Upper lobe of left lung (tissue), 6 donors: ENCODE results near the gene DLL1. TPM values are rescaled to one million over a fixed set of nuclear protein-coding genes. Genes with fewer than 3 reads are reported as not detected.

Source experiments
- ATAC-seq, 2 donors: fragments of 200-7000 bp; cut with Tn5 transposase; one replicate each; pipeline ENCODE4 v1.9.1; 2022; ENCODE audit warnings: mild to moderate bottlenecking in 2 of 2, moderate library complexity in 2 of 2; ENCODE audit not compliant: low FRiP score in 2 of 2
- DNase-seq, 2 donors: peaks; one replicate each; pipeline ENCODE4 v3.0.0-alpha.2; 2019 to 2020
- H3K27ac ChIP-seq, 4 donors: fragments of 200-600 bp; sonication (generic); one replicate each; pipeline ENCODE4 v1.5.1; 2016 to 2019
- H3K27me3 ChIP-seq, 4 donors: fragments of 200-600 bp; sonication (generic); one replicate each; pipeline ENCODE4 v1.5.1; 2017 to 2019
- H3K36me3 ChIP-seq, 4 donors: fragments of 200-600 bp; sonication (generic); one replicate each; pipeline ENCODE4 v1.5.1; 2016 to 2019
- H3K4me1 ChIP-seq, 4 donors: fragments of 200-600 bp; sonication (generic); one replicate each; pipeline ENCODE4 v1.5.1; 2018 to 2019
- H3K4me3 ChIP-seq, 4 donors: fragments of 200-600 bp; sonication (generic); one replicate each; pipeline ENCODE4 v1.5.1; 2017 to 2019; ENCODE audit warnings: mild to moderate bottlenecking in 2 of 4, moderate library complexity in 1 of 4
- H3K9me3 ChIP-seq, 4 donors: fragments of 200-600 bp; sonication (generic); one replicate each; pipeline ENCODE4 v1.5.1; 2018 to 2019
- EP300 ChIP-seq, 4 donors: sonication (generic); formaldehyde crosslinking; IDR thresholded peaks; one replicate each; pipeline ENCODE4 v1.5.1; 2017; ENCODE audit warnings: antibody characterized with exemption in 4 of 4, control low read depth in 2 of 4
- POLR2A ChIP-seq, 4 donors: fragments of 450-650 bp; IDR thresholded peaks; one replicate each; pipeline ENCODE4 v1.5.1; 2016 to 2017; ENCODE audit warnings: antibody characterized with exemption in 4 of 4, mild to moderate bottlenecking in 2 of 4
- POLR2AphosphoS5 ChIP-seq, 2 donors: sonication (generic); formaldehyde crosslinking; IDR thresholded peaks; one replicate each; pipeline ENCODE4 v1.5.1; 2017; ENCODE audit warnings: antibody characterized with exemption in 2 of 2
- WGBS, 2 donors: methylation state at CpG; one replicate each; pipeline ENCODE4 v1.1.5; 2017 to 2018; 5-methylcytosine and 5-hydroxymethylcytosine counted together
- total RNA-seq, 6 donors: library from RNA; depleted of rRNA in 4 of 6; stranded (reverse); fragments of >200 nt in 4 of 6; gene quantifications; one replicate each; pipeline versions ENCODE4 v1.1.0 to v1.2.1, GENCODE V29; 2016 to 2021
- TF ChIP-seq, protein P1 (sequence below), 6 experiments: fragments of 450-650 bp in 4 of 6; fragments of 200-600 bp in 2 of 6; sonication (generic) in 2 of 6; IDR thresholded peaks; one replicate each; pipeline ENCODE4 v1.5.1; 2016 to 2019; ENCODE audit warnings: antibody characterized with exemption in 6 of 6
- donor health status: DM: no; HTN: no; CAD: no; lungs with moderate emphysema.
- donor health status: DM: no; HTN: yes; CAD: no; lungs with severe emphysema.

DLL1 gene
- total RNA-seq, 6 donors from 2014 or later, result 3.8 to 20.1 (median 10.2) TPM

DNA sequence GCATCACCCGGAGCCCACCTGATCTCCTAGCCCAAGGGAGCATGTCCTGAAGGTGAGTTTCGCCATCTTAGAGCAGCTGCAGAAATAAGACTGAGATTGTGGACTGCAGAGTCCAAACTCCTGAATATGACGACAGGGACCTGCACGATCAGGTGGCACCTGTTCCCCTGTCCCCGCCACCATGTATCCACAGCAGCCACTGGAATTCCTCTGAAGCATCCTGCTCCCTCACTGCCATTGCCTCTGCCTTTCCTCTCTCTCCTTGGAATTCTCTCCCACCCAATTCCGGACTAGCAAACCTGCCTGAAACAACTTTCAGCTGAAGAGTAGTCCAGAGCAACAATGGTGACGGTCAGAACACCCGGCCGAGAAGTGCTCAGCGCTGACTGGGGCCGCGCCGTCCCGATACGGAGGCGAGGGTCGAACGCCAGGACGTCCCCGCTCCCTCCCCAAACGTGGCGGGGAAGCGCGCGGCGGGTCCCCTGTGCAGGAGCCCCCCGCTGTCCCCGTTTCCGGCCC is 15.0 kb upstream of the DLL1 start:
- Histone ChIP-seq H3K27ac (peak overlapping the region; percentile 92 to 98 (median 96)), H3K9me3 (no peaks in the 10 kb centered on the region), H3K4me3 (peak overlapping the region; percentile 73 to 98 (median 83)), H3K36me3 (no peaks in the 10 kb centered on the region), H3K4me1 (peaks cover 21 to 42% (median 28%) of the 10 kb centered on the region in 4 donors), H3K27me3 (no peaks in the 10 kb centered on the region)
- TF ChIP-seq, protein P1, sequence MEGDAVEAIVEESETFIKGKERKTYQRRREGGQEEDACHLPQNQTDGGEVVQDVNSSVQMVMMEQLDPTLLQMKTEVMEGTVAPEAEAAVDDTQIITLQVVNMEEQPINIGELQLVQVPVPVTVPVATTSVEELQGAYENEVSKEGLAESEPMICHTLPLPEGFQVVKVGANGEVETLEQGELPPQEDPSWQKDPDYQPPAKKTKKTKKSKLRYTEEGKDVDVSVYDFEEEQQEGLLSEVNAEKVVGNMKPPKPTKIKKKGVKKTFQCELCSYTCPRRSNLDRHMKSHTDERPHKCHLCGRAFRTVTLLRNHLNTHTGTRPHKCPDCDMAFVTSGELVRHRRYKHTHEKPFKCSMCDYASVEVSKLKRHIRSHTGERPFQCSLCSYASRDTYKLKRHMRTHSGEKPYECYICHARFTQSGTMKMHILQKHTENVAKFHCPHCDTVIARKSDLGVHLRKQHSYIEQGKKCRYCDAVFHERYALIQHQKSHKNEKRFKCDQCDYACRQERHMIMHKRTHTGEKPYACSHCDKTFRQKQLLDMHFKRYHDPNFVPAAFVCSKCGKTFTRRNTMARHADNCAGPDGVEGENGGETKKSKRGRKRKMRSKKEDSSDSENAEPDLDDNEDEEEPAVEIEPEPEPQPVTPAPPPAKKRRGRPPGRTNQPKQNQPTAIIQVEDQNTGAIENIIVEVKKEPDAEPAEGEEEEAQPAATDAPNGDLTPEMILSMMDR (IDR thresholded peaks at IDR 0.05), result no peak
- TF ChIP-seq EP300 (IDR thresholded peaks at IDR 0.05) (no peak), POLR2A (IDR thresholded peaks at IDR 0.05) (no peak), POLR2AphosphoS5 (IDR thresholded peaks at IDR 0.05) (no peak)
- WGBS, 2 donors, result 19 to 34% methylated on average over 10 to 21 of the region's 29 CpGs
- DNase-seq, result no peak
- peak in 1 of 2 donors; percentile 37 for ATAC-seq

DNA sequence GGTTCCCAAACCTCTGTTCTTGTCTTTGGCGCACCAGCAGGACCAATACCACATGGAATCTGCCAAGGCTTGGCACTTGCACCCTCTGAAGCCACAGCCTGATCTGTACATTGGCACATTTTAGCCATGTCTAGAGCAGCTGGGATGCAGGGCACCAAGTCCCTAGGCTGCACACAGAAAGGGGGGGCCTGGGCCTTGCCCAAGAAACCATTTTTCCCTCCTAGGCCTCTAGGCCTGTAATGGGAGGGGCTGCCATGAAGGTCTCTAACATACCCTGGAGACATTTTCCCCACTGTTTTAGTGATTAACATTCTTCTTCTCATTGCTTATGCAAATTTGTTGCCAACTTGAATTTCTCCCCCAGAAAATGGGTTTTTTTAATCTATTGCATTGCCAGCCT is 10.3 kb upstream of the DLL1 start:
- H3K27ac ChIP-seq, result no peak overlapping the region
- peaks cover 0 to 19% (median 10%) of the 10 kb centered on the region in 4 donors for H3K27me3 ChIP-seq
- TF ChIP-seq POLR2A (IDR thresholded peaks at IDR 0.05) (no peak), EP300 (IDR thresholded peaks at IDR 0.05) (no peak), POLR2AphosphoS5 (IDR thresholded peaks at IDR 0.05) (no peak)
- TF ChIP-seq, protein P1 (IDR thresholded peaks at IDR 0.05), result no peak
- no peaks in the 10 kb centered on the region for H3K9me3 ChIP-seq
- peaks cover 21 to 33% (median 23%) of the 10 kb centered on the region in 4 donors for H3K4me1 ChIP-seq
- no peaks in the 10 kb centered on the region for H3K36me3 ChIP-seq
- DNase-seq (no peak), ATAC-seq (no peak)
- no peak overlapping the region for H3K4me3 ChIP-seq
- WGBS, 2 donors, result 88 to 100% methylated on average over 1 of the region's 1 CpG

DNA sequence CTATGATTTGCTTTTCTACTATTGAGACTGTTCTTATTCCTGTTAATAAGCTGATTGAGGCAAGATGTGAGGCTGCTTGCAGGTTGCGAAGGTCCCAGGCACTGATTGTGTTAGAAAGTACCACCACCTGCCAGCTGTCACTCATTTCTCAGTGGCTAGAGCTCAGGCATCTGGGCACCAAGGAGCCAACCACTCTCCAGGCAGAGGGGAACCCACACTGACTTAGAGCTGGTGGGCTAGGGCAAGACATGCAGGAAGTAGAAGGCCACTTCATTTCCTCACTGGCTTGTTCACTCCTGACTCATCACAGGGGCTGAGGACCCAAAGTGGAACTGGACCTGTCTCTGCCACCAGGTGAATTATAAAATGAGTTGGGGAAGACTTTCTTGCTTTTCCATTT is 7.8 kb upstream of the DLL1 start:
- Histone ChIP-seq H3K9me3 (no peaks in the 10 kb centered on the region), H3K4me3 (no peak overlapping the region), H3K27me3 (peaks cover 0 to 35% (median 23%) of the 10 kb centered on the region in 4 donors), H3K27ac (no peak overlapping the region), H3K4me1 (peaks cover 28 to 39% (median 31%) of the 10 kb centered on the region in 4 donors), H3K36me3 (no peaks in the 10 kb centered on the region)
- ATAC-seq (no peak), DNase-seq (no peak)
- WGBS, 2 donors, result 89 to 95% methylated on average over 1 of the region's 1 CpG
- TF ChIP-seq POLR2A (IDR thresholded peaks at IDR 0.05) (no peak), POLR2AphosphoS5 (IDR thresholded peaks at IDR 0.05) (no peak), EP300 (IDR thresholded peaks at IDR 0.05) (no peak)
- TF ChIP-seq, protein P1 (IDR thresholded peaks at IDR 0.05), result no peak

DNA sequence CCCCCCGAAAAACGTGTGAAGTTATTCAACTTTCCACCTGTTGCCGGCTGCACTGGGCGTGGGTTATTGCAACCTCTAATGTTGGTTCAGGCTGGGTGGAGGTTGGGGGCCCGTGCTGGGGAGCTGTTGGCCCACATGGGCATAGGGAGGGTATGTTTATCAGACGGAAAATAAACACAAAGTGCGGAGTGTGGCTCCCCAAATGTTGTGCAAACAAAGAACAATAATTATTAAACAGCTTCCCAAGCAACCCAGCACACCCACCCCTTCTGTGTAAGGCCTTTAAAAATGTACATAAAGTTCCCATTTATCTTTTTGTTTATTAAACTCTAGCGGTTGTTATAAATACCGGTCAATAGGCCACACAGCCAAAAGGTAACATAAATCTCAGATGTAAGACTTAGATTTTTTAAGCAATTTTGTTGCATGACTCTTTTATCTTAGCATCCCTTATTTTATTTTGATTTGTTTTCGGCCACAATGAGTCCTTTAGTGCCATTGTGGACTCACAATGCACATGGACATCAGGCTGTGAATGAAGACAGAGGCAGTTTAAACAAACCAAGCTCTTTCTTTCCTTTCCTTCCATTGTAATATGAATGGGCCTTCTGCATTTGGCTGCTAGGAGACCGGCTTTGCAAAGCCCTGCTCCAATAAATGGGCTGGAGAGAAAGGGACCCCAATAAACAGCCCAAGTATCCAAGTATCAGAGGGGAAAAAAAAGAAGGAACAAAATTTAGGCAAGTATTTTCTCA is 6.9 kb upstream of the DLL1 start:
- Histone ChIP-seq H3K27ac (no peak overlapping the region), H3K9me3 (no peaks in the 10 kb centered on the region), H3K4me1 (peaks cover 32 to 48% (median 35%) of the 10 kb centered on the region in 4 donors), H3K4me3 (no peak overlapping the region), H3K27me3 (peaks cover 0 to 35% (median 23%) of the 10 kb centered on the region in 4 donors), H3K36me3 (no peaks in the 10 kb centered on the region)
- DNase-seq (no peak), ATAC-seq (no peak)
- WGBS, 2 donors, result 36 to 41% methylated on average over 11 of the region's 11 CpGs
- TF ChIP-seq POLR2A (IDR thresholded peaks at IDR 0.05), result no peak
- TF ChIP-seq POLR2AphosphoS5 (IDR thresholded peaks at IDR 0.05), result peak in 1 of 2 donors; percentile 40

DNA sequence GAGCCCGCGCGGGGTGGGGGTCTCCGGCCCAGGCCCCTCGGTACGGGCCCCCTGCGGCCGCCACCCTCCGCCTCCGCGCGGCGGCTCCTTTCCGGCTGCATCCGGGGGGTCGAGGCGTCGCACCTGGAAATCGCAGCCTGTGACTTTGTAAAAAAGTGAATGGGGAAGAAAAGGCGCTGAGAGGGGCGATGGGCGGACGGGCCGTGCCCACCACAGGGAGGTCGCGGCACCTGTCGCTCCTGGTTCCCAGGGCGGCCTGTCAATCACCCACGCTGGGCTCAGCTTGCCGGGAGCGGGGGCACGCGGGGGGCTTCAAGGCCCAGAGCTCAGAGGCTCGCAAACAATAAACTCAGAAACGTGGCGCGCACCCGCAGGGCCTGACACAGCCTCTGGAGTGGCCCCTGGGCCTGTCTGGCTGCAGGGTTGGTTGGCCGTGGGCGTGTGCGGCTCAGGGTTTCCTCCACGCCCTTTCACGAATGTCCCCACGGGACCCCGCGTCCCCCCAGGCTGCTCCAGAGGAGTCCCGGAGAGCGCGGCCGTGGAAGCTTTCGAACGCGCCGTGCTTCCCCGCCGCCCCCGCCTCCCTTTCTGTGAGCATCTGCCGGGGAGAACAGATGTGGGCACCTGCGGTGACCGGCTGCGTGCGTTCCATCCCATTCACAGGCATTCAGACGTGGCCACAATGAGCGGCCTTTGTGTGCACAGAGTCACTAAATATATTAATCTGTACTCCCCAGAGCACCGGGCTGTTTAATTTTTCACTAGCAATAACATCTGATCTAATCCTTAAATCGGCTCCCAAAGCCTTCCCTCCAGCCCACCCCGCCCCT is 6.1 kb upstream of the DLL1 start:
- DNase-seq, result peak in 1 of 2 donors; percentile 77
- peaks cover 39 to 56% (median 43%) of the 10 kb centered on the region in 4 donors for H3K4me1 ChIP-seq

More for the DNA sequence above, 6.1 kb upstream of the DLL1 start:
- WGBS, 2 donors, result 12 to 15% methylated on average over 30 to 55 of the region's 67 CpGs
- TF ChIP-seq POLR2AphosphoS5 (IDR thresholded peaks at IDR 0.05) (no peak), EP300 (IDR thresholded peaks at IDR 0.05) (no peak), POLR2A (IDR thresholded peaks at IDR 0.05) (no peak)
- TF ChIP-seq, protein P1 (IDR thresholded peaks at IDR 0.05), result no peak
- Histone ChIP-seq H3K27ac (peak overlapping the region in 2 of 4 donors; percentile 5 to 8), H3K4me3 (peak overlapping the region in 3 of 4 donors; percentile 46 to 57 (median 57)), H3K36me3 (no peaks in the 10 kb centered on the region), H3K27me3 (peaks cover 0 to 35% (median 23%) of the 10 kb centered on the region in 4 donors), H3K9me3 (no peaks in the 10 kb centered on the region)
- no peak for ATAC-seq
